ENCODE data around the gene CACTIN. TPM values are rescaled to one million over a fixed set of nuclear protein-coding genes. Genes with fewer than 3 reads are reported as not detected.
A peak's percentile ranks its signal among the peaks of the same experiment; 100 is the strongest.

CACTIN gene
- total RNA-seq, 6 experiments from 2014 or later, result 8.4 to 14.9 (median 10.3) TPM

DNA sequence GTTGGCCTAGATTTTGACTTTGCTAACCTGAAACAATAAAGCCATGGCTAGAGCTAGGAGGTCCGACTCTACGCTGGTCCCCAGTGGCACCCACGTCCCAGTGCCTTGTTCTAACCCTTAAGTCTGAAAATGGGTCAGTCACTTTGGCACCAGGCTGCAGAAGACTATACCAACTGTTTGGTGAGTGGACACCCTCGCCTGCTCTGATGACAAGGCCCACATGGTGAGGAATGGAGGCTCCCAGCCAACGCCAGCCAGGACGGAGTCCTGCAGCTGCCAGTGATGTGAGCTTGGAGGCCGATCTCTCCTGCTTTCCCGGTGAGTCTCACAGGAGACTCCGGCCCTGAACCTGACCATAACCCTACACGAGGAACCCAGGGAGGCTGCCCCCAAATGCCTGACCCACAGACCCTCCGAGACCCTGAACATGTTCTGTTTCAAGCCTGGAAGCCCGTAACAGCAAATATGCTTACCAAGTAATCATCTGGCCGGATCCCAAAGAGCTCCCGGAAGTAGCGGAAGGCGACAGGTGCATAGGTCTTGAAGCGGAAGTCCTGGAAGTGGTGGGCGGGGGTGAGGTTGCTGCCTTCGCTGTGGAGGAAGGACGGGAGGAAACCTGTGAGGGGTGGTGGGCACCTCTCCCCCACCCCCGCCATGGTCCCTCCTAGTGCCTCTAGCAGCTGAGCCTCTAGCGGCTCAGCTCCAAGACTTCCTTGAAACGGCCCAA, 34.1 kb upstream of the CACTIN start:
- TF ChIP-seq POLR2A (IDR thresholded peaks at IDR 0.05), result no peak
- TF ChIP-seq, protein P1, sequence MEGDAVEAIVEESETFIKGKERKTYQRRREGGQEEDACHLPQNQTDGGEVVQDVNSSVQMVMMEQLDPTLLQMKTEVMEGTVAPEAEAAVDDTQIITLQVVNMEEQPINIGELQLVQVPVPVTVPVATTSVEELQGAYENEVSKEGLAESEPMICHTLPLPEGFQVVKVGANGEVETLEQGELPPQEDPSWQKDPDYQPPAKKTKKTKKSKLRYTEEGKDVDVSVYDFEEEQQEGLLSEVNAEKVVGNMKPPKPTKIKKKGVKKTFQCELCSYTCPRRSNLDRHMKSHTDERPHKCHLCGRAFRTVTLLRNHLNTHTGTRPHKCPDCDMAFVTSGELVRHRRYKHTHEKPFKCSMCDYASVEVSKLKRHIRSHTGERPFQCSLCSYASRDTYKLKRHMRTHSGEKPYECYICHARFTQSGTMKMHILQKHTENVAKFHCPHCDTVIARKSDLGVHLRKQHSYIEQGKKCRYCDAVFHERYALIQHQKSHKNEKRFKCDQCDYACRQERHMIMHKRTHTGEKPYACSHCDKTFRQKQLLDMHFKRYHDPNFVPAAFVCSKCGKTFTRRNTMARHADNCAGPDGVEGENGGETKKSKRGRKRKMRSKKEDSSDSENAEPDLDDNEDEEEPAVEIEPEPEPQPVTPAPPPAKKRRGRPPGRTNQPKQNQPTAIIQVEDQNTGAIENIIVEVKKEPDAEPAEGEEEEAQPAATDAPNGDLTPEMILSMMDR (IDR thresholded peaks at IDR 0.05), result no peak
- no peak for ATAC-seq
- DNase-seq, result no peak
- Histone ChIP-seq H3K27me3 (no peaks in the 10 kb centered on the region), H3K9me3 (no peaks in the 10 kb centered on the region), H3K4me1 (peaks cover 0 to 26% (median 10%) of the 10 kb centered on the region in 4 donors), H3K27ac (no peak overlapping the region), H3K36me3 (no peaks in the 10 kb centered on the region), H3K4me3 (no peak overlapping the region)
- 77% methylated on average over 9 of the region's 23 CpGs for WGBS (ENCODE audit: insufficient coverage, low coverage, low lambda C conversion rate, missing lambda C conversion rate)
- intact Hi-C loops (cut with DNase I), result no loop called here

DNA sequence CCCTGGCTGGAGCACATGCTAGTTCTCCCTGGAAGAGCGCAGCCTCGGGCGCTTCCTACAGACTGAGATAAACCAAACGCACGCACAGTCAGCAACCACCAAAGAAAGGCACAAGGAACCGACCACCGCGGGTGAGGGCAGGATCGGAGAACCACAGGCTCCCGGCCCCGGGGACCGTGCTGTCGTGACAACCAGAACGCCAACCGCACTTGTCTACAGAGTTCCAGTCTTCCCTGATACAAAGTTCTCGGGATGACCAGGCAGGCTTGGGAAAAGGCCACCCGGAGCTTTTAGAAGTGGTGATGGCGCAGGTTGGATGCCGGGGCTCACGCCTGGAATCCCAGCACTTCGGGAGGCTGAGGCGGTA, 33.1 kb upstream of the CACTIN start:
- intact Hi-C loops (cut with DNase I), result no loop called here
- DNase-seq, result no peak
- H3K36me3 ChIP-seq, result no peaks in the 10 kb centered on the region

DNA sequence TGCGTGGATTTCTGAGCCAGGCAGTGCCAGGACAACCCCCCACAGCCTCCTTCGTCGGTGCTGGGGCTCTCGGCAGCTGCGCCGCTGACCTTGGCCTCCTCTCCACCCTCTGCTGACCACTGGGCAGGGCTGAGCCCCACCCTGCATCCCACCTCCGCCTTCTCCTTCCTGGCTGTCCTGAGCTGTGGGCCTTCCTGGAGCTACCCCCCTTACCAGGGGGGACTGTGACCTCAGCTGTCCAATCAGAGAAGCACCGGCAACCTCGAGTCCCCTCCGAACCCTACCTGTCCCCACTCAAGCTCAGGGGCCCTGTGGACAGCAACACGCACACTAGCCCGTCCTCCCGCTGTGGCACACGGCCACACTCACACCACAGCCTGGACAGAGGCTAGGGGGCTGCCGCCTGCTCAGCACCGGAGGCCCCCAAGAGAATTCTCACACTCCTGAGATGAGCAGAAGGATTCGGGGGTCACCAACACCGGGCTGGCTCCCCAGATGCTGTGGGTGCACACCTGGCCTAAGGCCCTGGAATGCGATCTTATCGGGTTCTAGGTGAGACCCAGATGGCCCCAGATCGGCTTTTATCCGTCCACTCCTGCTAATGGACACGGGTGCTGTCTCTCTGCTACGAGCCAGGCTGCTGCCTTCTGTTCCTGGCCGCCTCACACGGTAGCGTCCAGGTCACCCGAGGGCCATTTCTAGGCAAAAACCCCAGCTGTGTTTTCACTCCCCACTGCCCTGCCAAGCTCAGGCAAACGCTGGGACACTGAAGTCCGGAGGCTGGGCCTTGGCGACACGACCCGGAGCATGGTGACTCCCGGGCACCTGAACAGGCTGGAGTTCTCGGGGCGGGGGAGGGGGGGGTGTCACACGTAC, 32.5 kb upstream of the CACTIN start:
- intact Hi-C loops (cut with DNase I), result no loop called here
- H3K4me3 ChIP-seq, result no peak overlapping the region
- no peaks in the 10 kb centered on the region for H3K36me3 ChIP-seq
- no peak overlapping the region for H3K27ac ChIP-seq
- peaks cover 0 to 26% (median 10%) of the 10 kb centered on the region in 4 donors for H3K4me1 ChIP-seq
- TF ChIP-seq, protein P1 (IDR thresholded peaks at IDR 0.05), result no peak
- no peak for TF ChIP-seq POLR2A (IDR thresholded peaks at IDR 0.05)
- 84% methylated on average over 11 of the region's 37 CpGs for WGBS (ENCODE audit: insufficient coverage, low coverage, low lambda C conversion rate, missing lambda C conversion rate)
- H3K27me3 ChIP-seq, result no peaks in the 10 kb centered on the region
- peak; percentile 3 to 81 (median 52) for ATAC-seq
- DNase-seq, result peak in 2 of 3 donors; percentile 74 to 80
- no peaks in the 10 kb centered on the region for H3K9me3 ChIP-seq

More for the DNA sequence above, 33.1 kb upstream of the CACTIN start:
- H3K9me3 ChIP-seq, result no peaks in the 10 kb centered on the region
- no peak overlapping the region for H3K4me3 ChIP-seq
- TF ChIP-seq, protein P1 (IDR thresholded peaks at IDR 0.05), result no peak
- TF ChIP-seq POLR2A (IDR thresholded peaks at IDR 0.05), result no peak
- WGBS (ENCODE audit: insufficient coverage, low coverage, low lambda C conversion rate, missing lambda C conversion rate), result 100% methylated on average over 3 of the region's 22 CpGs
- ATAC-seq, result no peak
- peaks cover 0 to 26% (median 10%) of the 10 kb centered on the region in 4 donors for H3K4me1 ChIP-seq
- no peaks in the 10 kb centered on the region for H3K27me3 ChIP-seq
- no peak overlapping the region for H3K27ac ChIP-seq

DNA sequence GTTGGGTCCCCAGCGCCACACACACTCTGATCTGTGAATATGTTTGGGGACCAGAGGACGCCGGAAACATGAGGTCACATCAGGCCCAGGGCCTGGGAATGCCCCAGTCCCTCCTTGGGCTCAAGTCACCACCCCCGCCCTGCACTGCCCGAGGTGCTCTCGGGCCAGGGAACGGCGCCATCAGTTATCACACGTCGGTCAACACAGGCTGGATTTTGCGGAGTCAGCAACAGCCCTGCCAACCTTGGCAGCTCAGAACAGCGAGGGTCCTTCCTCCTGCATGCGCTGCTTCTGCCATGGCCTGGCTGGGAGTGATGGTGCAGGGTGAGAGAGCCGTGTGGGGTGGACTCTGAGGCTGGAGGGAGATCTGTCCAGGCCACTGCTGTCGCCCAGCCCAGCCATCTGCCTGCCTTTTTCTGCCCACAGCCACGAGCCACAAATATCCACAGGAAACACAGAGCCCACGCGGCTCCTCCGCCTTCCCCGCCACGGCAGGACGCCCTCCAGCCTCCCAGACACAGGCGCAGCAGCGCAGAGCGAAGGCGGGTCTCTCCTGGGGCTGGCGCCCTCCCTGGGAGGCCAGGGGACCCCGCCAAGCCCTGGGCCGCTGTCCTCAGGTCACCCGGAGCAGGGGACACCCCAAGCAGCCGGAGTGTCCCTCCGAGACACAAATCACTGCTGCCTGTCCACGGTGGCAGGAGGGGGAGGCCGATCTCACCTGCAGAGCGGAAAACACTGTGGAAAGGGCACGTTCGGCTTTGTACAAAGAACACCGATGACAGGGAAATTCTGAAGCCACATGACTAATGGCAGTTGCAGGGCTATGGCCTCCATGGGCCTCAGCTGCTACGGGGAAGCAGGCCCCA, 31.6 kb upstream of the CACTIN start:
- H3K4me1 ChIP-seq, result peaks cover 0 to 26% (median 10%) of the 10 kb centered on the region in 4 donors
- no peaks in the 10 kb centered on the region for H3K36me3 ChIP-seq
- no peak overlapping the region for H3K4me3 ChIP-seq
- H3K9me3 ChIP-seq, result no peaks in the 10 kb centered on the region
- no peak for TF ChIP-seq POLR2A (IDR thresholded peaks at IDR 0.05)
- TF ChIP-seq, protein P1 (IDR thresholded peaks at IDR 0.05), result no peak
- DNase-seq (peak; percentile 87 to 94 (median 93)), ATAC-seq (peak; percentile 85 to 92 (median 88))
- H3K27me3 ChIP-seq, result no peaks in the 10 kb centered on the region
- intact Hi-C loops (cut with DNase I), result no loop called here
- no peak overlapping the region for H3K27ac ChIP-seq
- 30% methylated on average over 6 of the region's 39 CpGs for WGBS (ENCODE audit: insufficient coverage, low coverage, low lambda C conversion rate, missing lambda C conversion rate)

All from right lobe of liver (tissue), 6 donors.